Smooth muscle cell (in vitro differentiated cells): ENCODE data around the gene TM9SF4. TPM values are rescaled to one million over a fixed set of nuclear protein-coding genes. Genes with fewer than 3 reads are reported as not detected.

Experiments used
- DNase-seq: peaks from one replicate; lab custom pipeline; 2025; ENCODE audit not compliant: unreplicated experiment; lab: John Stamatoyannopoulos, UW
- H2AFZ ChIP-seq: fragments of 200-600 bp; sonication (generic); 2 replicates; pipeline ENCODE4 v1.6.0; 2016; ENCODE audit warnings: antibody characterized with exemption, low read depth, mild to moderate bottlenecking
- H3F3A ChIP-seq: fragments of 200-600 bp; sonication (generic); 2 replicates; pipeline ENCODE4 v1.6.0; 2017; ENCODE audit warnings: antibody characterized with exemption, low read depth
- H3K27ac ChIP-seq: fragments of 200-600 bp; sonication (generic); 2 replicates; pipeline ENCODE4 v1.5.1; 2016; ENCODE audit warnings: low read depth, mild to moderate bottlenecking
- H3K27me3 ChIP-seq: fragments of 200-600 bp; sonication (generic); 2 replicates; pipeline ENCODE4 v1.6.1; 2016; ENCODE audit warnings: low read depth, mild to moderate bottlenecking
- H3K36me3 ChIP-seq: fragments of 200-600 bp; sonication (generic); 2 replicates; pipeline ENCODE4 v1.5.1; 2016; ENCODE audit warnings: low read depth
- H3K4me1 ChIP-seq: fragments of 200-600 bp; sonication (generic); 2 replicates; pipeline ENCODE4 v1.5.1; 2016; ENCODE audit warnings: low read depth
- H3K4me2 ChIP-seq: fragments of 200-600 bp; sonication (generic); 2 replicates; pipeline ENCODE4 v1.6.0; 2016; ENCODE audit warnings: mild to moderate bottlenecking
- H3K4me3 ChIP-seq: fragments of 200-600 bp; sonication (generic); 2 replicates; pipeline ENCODE4 v1.5.1; 2016; ENCODE audit warnings: mild to moderate bottlenecking
- H3K79me2 ChIP-seq: fragments of 200-600 bp; sonication (generic); 2 replicates; pipeline ENCODE4 v1.6.0; 2016; ENCODE audit warnings: low read depth, mild to moderate bottlenecking
- H3K9ac ChIP-seq: fragments of 200-600 bp; sonication (generic); 2 replicates; pipeline ENCODE4 v1.6.0; 2016; ENCODE audit warnings: low read depth
- H3K9me3 ChIP-seq: fragments of 200-600 bp; sonication (generic); replicated peaks from 2 replicates; pipeline ENCODE4 v1.5.1; 2016; ENCODE audit warnings: low read depth
- H4K20me1 ChIP-seq: fragments of 200-600 bp; sonication (generic); 2 replicates; pipeline ENCODE4 v1.6.0; 2016; ENCODE audit warnings: low read depth
- WGBS: methylation state at CpG from one replicate; pipeline ENCODE4 v1.1.7; 2016; ENCODE audit warnings: low lambda C conversion rate; 5-methylcytosine and 5-hydroxymethylcytosine counted together
- polyA plus RNA-seq: library from polyadenylated mRNA; unstranded; fragments of >200 nt; fragmentation: Nextera tagmentation; extraction: Ambion mirVana; gene quantifications from 2 replicates; pipeline ENCODE4 v1.2.1, GENCODE V29; 2016
- total RNA-seq: library from RNA; depleted of rRNA; stranded (reverse); fragments of >200 nt; gene quantifications from 2 replicates; pipeline ENCODE4 v1.2.3, GENCODE V29; 2014
- TF ChIP-seq, protein P1 (sequence below): fragments of 200-600 bp; sonication (generic); IDR thresholded peaks from 2 replicates; pipeline ENCODE4 v1.5.1; 2017; ENCODE audit warnings: borderline replicate concordance, mild to moderate bottlenecking, antibody characterized with exemption; ENCODE audit not compliant: insufficient read depth, poor library complexity, severe bottlenecking

TM9SF4 gene
- total and polyA plus RNA-seq, 2 experiments from 2014 or later, result 59.2 to 90.2 TPM

DNA sequence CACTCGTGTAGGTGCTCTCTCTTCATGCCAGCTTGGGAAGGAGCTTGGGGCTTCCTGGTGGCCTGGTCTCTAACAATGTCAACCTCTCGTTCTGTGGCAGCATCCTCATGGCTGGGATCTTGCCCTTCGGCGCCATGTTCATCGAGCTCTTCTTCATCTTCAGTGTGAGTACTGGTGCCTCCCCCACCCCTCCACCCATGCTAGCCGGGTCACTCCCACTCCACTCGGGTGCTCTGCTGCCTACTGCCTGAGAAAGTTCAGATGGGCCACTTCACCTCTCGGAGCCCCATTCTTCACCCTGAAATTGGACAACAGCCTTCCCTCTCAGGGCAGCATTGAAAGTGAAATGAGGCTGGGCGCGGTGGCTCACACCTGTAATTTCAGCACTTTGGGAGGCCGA, 48.8 kb downstream of the TM9SF4 start:
- Histone ChIP-seq H3K36me3 (peaks cover 38% of the 10 kb centered on the region), H3K4me1 (no peaks in the 10 kb centered on the region), H3K9me3 (no peaks in the 10 kb centered on the region), H3K4me2 (no peak overlapping the region), H3K27ac (no peak overlapping the region), H3K79me2 (no peaks in the 10 kb centered on the region), H2AFZ (no peak overlapping the region), H4K20me1 (no peaks in the 10 kb centered on the region), H3K4me3 (no peak overlapping the region), H3K27me3 (no peaks in the 10 kb centered on the region), H3K9ac (no peak overlapping the region), H3F3A (no peaks in the 10 kb centered on the region)
- TF ChIP-seq, protein P1, sequence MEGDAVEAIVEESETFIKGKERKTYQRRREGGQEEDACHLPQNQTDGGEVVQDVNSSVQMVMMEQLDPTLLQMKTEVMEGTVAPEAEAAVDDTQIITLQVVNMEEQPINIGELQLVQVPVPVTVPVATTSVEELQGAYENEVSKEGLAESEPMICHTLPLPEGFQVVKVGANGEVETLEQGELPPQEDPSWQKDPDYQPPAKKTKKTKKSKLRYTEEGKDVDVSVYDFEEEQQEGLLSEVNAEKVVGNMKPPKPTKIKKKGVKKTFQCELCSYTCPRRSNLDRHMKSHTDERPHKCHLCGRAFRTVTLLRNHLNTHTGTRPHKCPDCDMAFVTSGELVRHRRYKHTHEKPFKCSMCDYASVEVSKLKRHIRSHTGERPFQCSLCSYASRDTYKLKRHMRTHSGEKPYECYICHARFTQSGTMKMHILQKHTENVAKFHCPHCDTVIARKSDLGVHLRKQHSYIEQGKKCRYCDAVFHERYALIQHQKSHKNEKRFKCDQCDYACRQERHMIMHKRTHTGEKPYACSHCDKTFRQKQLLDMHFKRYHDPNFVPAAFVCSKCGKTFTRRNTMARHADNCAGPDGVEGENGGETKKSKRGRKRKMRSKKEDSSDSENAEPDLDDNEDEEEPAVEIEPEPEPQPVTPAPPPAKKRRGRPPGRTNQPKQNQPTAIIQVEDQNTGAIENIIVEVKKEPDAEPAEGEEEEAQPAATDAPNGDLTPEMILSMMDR, result no peak
- WGBS, result 98% methylated on average over 11 of the region's 11 CpGs
- DNase-seq, result no peak

DNA sequence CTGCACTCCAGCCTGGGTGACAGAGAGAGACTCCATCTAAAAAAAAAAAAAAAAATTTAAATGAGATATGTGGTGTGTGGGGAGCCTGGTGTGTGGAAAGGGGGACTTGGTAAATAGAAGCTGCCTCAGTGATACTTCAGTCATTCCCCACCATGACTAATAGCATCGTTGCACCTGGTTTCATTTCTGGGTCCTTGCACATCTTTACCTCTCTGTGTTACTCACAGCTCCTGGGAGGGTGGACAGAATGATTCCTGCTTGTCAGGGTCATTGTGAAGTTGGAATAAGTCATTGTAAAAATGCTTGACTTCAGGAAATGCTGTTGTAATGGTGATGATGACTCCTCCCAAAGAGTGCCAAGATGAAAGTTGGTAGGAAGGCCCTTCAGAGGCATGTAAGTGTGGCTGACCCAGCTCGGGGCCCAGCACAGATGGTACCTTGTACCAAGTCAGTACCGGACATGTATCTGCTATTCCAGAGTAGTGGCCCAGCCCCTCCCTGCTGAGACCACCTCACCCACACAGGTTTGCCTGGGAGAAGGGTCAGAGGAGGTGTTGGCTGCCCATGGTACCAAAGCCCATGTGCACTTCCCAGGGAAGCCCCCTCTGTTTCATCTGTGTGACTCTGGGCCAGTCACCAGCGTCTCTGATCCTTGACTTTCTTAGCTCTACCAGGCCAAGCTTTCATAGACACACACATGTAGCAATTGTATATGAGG, 49.6 kb downstream of the TM9SF4 start:
- no peak for DNase-seq
- Histone ChIP-seq H3K9me3 (no peaks in the 10 kb centered on the region), H3K27ac (no peak overlapping the region), H3F3A (no peaks in the 10 kb centered on the region), H4K20me1 (no peaks in the 10 kb centered on the region), H3K27me3 (no peaks in the 10 kb centered on the region), H3K4me3 (no peak overlapping the region), H3K4me1 (no peaks in the 10 kb centered on the region), H3K79me2 (no peaks in the 10 kb centered on the region), H3K36me3 (peaks cover 37% of the 10 kb centered on the region), H3K4me2 (no peak overlapping the region), H2AFZ (no peak overlapping the region), H3K9ac (no peak overlapping the region)
- TF ChIP-seq, protein P1, result no peak
- WGBS, result 99% methylated on average over 4 of the region's 4 CpGs

DNA sequence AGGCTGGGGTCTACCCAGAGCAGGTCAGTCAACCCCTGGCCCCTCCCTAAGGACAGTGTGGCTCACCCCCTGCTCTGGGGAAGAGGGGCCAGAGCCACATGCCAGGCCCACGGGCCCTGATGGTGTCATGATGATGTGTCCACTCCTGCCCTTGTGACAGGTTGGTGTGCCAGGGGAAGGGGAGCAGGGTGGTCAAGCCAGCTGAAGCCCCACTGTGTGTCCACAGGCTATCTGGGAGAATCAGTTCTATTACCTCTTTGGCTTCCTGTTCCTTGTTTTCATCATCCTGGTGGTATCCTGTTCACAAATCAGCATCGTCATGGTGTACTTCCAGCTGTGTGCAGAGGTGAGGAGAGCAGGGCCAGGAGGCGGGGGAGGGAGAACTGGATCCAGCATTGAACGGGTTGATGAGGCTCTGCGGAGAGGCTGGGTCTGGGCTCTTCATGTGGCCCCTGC, 50.3 kb downstream of the TM9SF4 start:
- H3K27ac ChIP-seq, result no peak overlapping the region
- H3F3A ChIP-seq, result no peaks in the 10 kb centered on the region
- peaks cover 32% of the 10 kb centered on the region for H3K36me3 ChIP-seq
- H2AFZ ChIP-seq, result no peak overlapping the region
- H3K4me2 ChIP-seq, result no peak overlapping the region
- H3K4me1 ChIP-seq, result no peaks in the 10 kb centered on the region
- DNase-seq, result no peak
- no peaks in the 10 kb centered on the region for H3K79me2 ChIP-seq
- H3K4me3 ChIP-seq, result no peak overlapping the region
- H3K27me3 ChIP-seq, result no peaks in the 10 kb centered on the region
- WGBS, result 91% methylated on average over 5 of the region's 5 CpGs
- H3K9ac ChIP-seq, result no peak overlapping the region
- no peaks in the 10 kb centered on the region for H4K20me1 ChIP-seq
- no peaks in the 10 kb centered on the region for H3K9me3 ChIP-seq
- TF ChIP-seq, protein P1, result no peak

DNA sequence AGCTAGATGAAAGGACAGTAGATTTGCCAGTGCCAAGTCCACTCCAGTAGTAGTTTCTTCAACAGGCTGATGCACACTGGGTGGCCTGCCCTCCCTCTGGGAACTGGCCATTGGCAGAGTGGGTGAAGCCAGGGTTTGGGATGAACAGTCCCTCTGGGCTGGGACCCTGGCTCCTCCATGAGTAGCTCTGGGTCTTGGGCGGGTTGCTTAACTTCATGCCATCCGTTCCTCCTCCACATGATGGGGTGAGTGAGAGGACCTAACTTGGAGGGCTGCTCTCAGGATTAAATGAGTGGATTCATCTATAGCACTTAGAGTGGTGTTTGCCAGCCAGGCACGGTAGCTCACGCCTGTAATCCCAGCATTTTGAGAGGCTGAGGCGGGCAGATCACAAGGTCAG, 50.8 kb downstream of the TM9SF4 start:
- no peak overlapping the region for H3K27ac ChIP-seq
- H3K4me1 ChIP-seq, result no peaks in the 10 kb centered on the region
- H2AFZ ChIP-seq, result no peak overlapping the region
- no peaks in the 10 kb centered on the region for H3K27me3 ChIP-seq
- H4K20me1 ChIP-seq, result no peaks in the 10 kb centered on the region
- 94% methylated on average over 5 of the region's 5 CpGs for whole genome bisulfite sequencing
- no peak for DNase-seq
- H3K4me2 ChIP-seq, result no peak overlapping the region
- H3F3A ChIP-seq, result no peaks in the 10 kb centered on the region
- H3K4me3 ChIP-seq, result no peak overlapping the region
- no peaks in the 10 kb centered on the region for H3K9me3 ChIP-seq
- H3K79me2 ChIP-seq, result no peaks in the 10 kb centered on the region
- H3K36me3 ChIP-seq, result peaks cover 32% of the 10 kb centered on the region
- TF ChIP-seq, protein P1, result no peak
- H3K9ac ChIP-seq, result no peak overlapping the region
